Astrocyte of the cerebellum (primary cell): ENCODE measurements around the gene BRAT1.

Source experiments
- DNase-seq: peaks from one replicate; pipeline ENCODE4 v3.0.0-alpha.2; 2011; ENCODE audit warnings: low read depth
- H3K4me3 ChIP-seq: 2 replicates; pipeline ENCODE4 v1.5.1; 2011; ENCODE audit warnings: mild to moderate bottlenecking, low read depth, low read length, moderate library complexity
- in situ Hi-C: cut with HindIII; loops from 2 replicates; pipeline ENCODE4 v1.10.0; 2017; ENCODE audit warnings: low sequenced_read_pairs
- TF ChIP-seq, protein P1 (sequence below): IDR thresholded peaks from 2 replicates; pipeline ENCODE4 v1.5.1; 2012; ENCODE audit warnings: low read length, low read depth, moderate library complexity, mild to moderate bottlenecking; ENCODE audit errors: missing control alignments

BRAT1 gene

DNA sequence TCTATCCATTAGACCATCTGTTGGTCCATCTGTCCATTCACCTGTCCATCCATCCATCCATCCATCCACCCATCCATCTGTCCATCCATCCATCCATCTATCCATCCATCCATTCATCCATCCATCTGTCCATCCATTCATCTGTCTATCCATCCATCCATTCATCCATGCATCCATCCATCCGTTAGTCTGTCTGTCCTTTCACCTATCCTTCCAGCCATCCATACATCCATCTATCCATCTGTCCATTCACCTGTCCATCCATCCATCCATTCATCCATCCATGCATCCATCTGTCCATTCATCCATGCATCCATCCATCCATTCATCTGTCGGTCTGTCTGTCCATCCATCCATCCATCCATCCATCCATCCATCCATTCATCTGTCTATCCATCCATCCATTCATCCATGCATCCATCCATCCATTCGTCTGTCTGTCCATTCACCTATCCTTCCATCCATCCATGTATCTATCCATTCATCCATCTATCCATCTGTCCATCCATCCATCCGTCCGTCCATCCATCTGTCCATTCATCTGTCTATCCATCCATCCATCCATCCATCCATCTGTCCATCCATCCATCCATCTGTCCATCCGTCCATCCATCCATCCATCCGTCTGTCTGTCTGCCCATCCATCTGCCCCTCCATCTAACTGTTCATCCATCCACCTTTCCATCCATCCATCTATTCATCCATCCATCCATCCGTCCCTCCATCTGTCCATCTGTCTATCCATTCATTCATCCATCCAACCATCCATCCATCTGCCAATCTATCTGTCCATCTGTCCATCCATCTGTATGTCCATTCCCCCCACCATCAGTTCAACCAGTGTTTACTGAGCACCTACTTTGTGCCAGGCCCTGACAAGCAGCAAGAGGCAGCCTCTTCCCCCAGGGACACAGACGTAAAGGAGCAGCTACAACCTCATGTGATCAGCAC, 40.6 kb downstream of the BRAT1 start:
- H3K4me3 ChIP-seq = no peak overlapping the region
- no peak for DNase-seq
- TF ChIP-seq, protein P1, sequence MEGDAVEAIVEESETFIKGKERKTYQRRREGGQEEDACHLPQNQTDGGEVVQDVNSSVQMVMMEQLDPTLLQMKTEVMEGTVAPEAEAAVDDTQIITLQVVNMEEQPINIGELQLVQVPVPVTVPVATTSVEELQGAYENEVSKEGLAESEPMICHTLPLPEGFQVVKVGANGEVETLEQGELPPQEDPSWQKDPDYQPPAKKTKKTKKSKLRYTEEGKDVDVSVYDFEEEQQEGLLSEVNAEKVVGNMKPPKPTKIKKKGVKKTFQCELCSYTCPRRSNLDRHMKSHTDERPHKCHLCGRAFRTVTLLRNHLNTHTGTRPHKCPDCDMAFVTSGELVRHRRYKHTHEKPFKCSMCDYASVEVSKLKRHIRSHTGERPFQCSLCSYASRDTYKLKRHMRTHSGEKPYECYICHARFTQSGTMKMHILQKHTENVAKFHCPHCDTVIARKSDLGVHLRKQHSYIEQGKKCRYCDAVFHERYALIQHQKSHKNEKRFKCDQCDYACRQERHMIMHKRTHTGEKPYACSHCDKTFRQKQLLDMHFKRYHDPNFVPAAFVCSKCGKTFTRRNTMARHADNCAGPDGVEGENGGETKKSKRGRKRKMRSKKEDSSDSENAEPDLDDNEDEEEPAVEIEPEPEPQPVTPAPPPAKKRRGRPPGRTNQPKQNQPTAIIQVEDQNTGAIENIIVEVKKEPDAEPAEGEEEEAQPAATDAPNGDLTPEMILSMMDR = no peak
- in situ Hi-C loops = no loop called here

- H3K4me3 ChIP-seq = no peak overlapping the region
- TF ChIP-seq, protein P1 = no peak
- DNase-seq = no peak
- in situ Hi-C loops = no loop called here
Measured at GRCh38 chr7:2513702-2514101, 41.6 kb downstream of the BRAT1 start.

GRCh38 chr7:2512713-2513112, 42.6 kb downstream of the BRAT1 start:
- in situ Hi-C loops = no loop called here
- TF ChIP-seq, protein P1 = no peak
- no peak overlapping the region for H3K4me3 ChIP-seq
- no peak for DNase-seq

DNA sequence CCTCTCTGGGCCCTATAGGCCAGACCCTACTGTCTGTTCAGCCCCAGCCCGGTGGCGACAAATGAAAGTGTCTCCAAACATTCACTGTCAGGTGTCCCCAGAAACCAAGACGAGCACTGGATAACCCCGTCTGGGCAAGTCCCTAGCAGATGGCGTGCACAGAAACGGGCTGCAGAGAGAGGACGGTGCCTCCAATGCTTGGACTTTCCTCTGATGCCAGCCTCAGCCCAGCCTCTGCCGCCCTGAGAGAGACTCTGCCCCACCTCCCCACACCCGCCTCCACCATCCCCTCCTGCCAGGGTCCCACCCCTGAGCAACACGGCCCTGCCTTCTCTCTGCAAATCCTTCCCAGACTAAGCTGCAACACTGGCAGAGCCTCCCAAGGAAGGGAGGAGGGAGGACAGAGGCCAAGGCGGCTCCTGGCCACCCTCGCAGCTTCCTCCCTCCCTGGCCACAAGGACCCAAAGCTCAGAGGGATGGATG, 43.1 kb downstream of the BRAT1 start:
- H3K4me3 ChIP-seq = no peak overlapping the region
- in situ Hi-C loops = no loop called here
- DNase-seq = no peak
- TF ChIP-seq, protein P1 = no peak

DNA sequence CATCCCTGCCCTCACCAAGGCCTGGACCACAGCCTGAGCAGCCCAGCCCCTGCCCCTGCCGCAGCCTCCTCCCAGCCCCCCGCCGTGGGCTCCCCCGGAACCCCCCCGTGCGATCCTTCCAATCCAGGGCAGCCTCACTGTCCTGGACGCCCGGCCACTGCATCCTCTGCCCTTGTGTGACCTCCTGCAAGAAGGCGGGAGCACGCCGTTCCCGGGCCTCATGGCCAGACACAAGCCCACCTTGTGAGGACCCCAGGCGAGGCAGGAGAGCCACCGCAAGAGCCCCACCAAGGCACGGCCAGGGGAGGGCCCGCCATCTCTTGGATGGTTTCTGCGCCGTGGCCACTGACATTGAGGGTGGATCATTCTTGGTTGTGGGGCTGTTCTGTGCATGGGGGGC, 43.6 kb downstream of the BRAT1 start:
- TF ChIP-seq, protein P1 = no peak
- DNase-seq = no peak
- in situ Hi-C loops = no loop called here
- H3K4me3 ChIP-seq = no peak overlapping the region

- in situ Hi-C loops = no loop called here
- no peak for DNase-seq
- no peak overlapping the region for H3K4me3 ChIP-seq
- TF ChIP-seq, protein P1 = no peak
Measured at GRCh38 chr7:2510909-2511768, 44.2 kb downstream of the BRAT1 start.
